GM13976 (cell line): ENCODE data around the gene CCDC175.

Source experiments
- DNase-seq: peaks from one replicate; pipeline ENCODE4 v3.0.0; 2012; ENCODE audit warnings: low spot score
- in situ Hi-C: fragments of 300-500 bp; cut with MboI; formaldehyde crosslinking; loops from one replicate; pipeline ENCODE4 v1.12.0; 2022; ENCODE audit warnings: low sequenced_read_pairs, mixed read lengths, inconsistent platforms; ENCODE audit not compliant: unreplicated experiment
- TF ChIP-seq, protein P1 (sequence below): IDR thresholded peaks from 2 replicates; pipeline ENCODE4 v1.5.1; 2012; ENCODE audit warnings: borderline replicate concordance, mild to moderate bottlenecking; ENCODE audit not compliant: insufficient read depth; ENCODE audit errors: extremely low read depth, missing control alignments, control extremely low read depth

The CCDC175 gene

DNA sequence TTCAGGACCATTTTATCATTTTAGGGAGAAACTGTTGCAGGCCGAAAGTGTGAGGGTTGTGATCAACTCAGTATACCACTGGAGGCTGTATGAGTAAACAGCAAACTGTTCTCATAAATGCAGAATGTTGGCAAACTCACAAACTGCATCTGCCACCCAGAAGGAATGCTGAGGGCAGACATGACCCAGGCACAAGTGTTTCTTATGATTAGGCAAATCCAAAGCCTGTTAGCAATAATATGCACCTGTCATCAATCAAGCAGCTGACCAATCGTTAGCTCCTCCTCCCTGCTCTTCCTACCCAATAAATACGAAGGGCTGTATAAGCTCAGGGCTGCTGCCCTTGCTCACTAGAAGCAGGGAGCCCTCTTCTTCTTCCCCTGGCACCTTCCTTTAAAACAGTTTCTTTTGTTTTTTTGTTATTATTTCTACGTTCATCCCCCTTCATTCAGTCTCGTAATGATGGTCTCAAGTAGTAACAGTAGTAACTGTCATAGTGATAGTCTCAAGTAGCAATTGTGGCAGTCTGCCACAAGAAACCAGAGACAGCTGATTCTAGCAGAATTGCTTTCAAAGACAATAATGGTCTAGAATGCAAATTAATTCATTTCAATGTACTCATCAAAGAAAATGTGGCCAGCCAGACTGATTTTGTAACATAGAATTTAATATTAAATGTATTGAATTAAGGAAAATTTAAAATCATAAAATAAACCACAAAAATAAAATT, 15.2 kb upstream of the CCDC175 start:
- DNase-seq: no peak
- TF ChIP-seq, protein P1, sequence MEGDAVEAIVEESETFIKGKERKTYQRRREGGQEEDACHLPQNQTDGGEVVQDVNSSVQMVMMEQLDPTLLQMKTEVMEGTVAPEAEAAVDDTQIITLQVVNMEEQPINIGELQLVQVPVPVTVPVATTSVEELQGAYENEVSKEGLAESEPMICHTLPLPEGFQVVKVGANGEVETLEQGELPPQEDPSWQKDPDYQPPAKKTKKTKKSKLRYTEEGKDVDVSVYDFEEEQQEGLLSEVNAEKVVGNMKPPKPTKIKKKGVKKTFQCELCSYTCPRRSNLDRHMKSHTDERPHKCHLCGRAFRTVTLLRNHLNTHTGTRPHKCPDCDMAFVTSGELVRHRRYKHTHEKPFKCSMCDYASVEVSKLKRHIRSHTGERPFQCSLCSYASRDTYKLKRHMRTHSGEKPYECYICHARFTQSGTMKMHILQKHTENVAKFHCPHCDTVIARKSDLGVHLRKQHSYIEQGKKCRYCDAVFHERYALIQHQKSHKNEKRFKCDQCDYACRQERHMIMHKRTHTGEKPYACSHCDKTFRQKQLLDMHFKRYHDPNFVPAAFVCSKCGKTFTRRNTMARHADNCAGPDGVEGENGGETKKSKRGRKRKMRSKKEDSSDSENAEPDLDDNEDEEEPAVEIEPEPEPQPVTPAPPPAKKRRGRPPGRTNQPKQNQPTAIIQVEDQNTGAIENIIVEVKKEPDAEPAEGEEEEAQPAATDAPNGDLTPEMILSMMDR: no peak
- in situ Hi-C loops: no loop called here

DNA sequence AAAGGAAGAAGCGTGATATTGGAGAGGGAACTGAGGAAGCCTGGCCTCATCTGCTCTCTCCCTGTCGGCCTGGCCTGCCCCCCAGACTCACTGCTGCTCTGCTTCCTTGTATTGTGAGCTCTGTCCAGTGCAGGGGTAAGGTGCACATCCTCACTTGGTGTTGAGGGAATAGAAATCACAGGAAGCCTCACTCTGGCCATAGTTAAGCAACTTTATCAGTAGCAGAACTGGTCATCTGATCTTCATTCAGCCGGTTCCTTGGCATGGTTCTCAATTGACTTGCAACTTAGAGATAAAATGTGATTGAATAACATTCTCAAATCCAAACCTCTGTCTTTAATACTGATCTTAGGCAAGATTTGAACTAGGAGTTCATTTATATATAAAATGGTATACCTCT, 11.5 kb upstream of the CCDC175 start:
- in situ Hi-C loops: loop anchor here (10.0 kb wide), 1 partner anchor 463 kb away; no protein-coding TSS in a partner anchor
- DNase-seq: no peak
- TF ChIP-seq, protein P1: no peak

DNA sequence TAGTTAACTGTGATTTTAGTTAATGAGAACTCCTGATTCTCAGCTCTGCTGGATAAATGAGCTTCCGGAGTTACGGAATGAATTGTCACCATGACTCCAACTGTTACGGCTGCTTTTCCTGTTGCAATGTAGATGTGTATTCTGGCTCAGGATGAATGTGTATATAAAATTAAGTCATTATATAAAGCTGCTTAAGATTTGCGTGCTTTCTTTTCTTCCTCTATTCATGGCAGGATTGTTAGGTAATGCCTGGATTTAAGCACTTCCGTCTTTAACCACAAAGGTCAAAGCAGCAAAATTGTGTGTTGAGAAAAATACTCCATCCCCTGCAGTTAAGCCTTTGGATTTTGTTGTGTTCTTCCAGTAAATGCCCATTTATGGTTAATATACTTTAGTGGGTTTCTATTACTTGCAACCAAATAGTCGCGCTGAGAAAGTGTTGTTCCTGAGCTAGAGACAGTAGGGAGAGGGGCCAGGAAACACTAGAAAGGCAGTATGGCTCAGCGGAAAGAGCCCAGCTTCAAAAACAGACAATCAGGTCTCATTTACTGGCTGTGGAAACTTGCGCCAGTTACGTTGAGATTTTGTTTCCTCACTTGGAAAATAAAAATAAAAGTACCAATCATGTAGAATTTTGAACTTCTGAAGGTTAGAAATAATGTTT, 9.4 kb upstream of the CCDC175 start:
- DNase-seq: no peak
- in situ Hi-C loops: loop anchor here (10.0 kb wide), 1 partner anchor 461 kb away; no protein-coding TSS in a partner anchor
- TF ChIP-seq, protein P1: no peak

DNA sequence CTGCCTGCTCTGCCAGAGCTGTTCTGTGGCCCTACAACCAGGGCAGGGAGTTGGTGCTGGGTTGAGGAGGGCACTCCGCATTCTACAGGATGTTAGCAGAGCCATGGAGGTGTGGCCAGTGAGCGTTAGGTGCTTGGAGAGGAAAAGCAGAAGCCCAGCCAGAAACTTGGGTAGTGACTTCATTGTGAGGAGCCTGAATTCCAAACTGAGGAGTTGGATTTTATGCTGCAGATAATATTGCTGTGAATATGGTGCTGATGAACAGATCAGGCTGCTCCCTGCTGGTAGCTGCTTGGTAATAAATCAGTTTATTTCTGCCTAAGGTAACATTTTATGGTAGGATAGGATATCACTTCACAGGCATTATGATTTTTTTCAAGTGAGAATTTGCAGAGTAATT, 7.1 kb upstream of the CCDC175 start:
- TF ChIP-seq, protein P1: no peak
- no peak for DNase-seq
- in situ Hi-C loops: loop anchor here (10.0 kb wide), 1 partner anchor 459 kb away; no protein-coding TSS in a partner anchor

DNA sequence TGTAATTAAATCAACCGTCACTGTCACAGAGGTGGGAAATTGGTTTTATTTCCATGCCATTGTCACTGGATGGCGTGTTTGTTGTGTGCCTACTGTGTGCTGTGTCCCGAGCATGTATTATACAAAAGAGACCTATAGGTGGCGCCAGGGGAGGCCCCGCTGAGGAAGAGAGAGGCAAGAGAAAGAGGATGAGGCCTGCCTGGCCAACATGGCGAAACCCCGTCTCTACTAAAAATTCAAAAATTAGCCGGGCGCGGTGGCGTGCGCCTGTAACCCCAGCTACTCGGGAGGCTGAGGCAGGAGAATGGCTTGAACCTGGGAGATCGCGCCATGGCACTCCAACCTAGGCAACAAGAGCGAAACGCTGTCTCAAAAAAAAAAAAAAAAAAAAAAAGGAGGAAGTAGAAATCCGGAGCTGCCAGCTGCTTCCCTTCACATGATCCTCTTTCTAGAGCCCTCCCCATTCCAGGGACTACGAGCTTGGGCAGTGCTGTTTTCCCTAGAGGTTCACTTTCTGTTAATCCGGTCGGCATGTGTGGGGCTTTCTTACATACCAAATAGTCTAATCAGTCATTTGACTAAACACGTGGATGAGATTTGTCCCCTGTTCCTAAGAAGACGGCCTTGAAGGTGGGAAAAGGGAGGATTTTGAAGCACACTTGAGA, 6.4 kb upstream of the CCDC175 start:
- TF ChIP-seq, protein P1: no peak
- in situ Hi-C loops: loop anchor here (10.0 kb wide), 1 partner anchor 458 kb away; no protein-coding TSS in a partner anchor
- DNase-seq: no peak

DNA sequence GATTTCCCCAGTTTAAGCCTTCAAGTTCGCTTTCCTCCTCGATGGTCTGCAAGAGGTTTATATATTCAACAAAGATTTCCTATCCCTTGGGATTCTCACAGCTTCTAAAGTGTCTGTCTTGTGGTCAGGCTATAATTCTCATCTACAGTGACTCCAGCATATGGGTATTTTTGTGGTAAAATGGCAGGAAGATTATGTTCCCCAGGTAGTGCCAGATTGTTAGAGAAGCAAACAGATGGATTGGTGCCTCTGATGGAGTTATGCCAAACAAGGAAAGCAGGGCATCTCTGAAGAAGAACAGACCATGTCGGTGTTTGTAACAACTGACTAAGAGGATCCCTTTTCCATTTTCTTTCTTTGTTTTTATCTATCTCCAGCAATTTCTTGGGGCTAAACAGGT, 5.5 kb upstream of the CCDC175 start:
- in situ Hi-C loops: loop anchor here (10.0 kb wide), 1 partner anchor 457 kb away; no protein-coding TSS in a partner anchor
- DNase-seq: no peak
- TF ChIP-seq, protein P1: no peak
